ENCODE data around the gene ZNF664.

The ZNF664 gene

GRCh38 chr12:124053851-124054250 lies 80.8 kb downstream of the ZNF664 start:
- Histone ChIP-seq H3K9ac (ENCODE audit: low read depth, low read length) (no peak overlapping the region), H3K4me3 (ENCODE audit: low read length) (no peak overlapping the region), H3K4me1 (ENCODE audit: insufficient read depth, low read length) (no peaks in the 10 kb centered on the region), H3K9me3 (ENCODE audit: insufficient read depth, low read depth, low read length) (peaks cover 2% of the 10 kb centered on the region; the same call in 1 of the 2 replicates), H3K36me3 (ENCODE audit: insufficient read depth, low read length) (no peaks in the 10 kb centered on the region), H3K27me3 (ENCODE audit: insufficient read depth, low read length) (no peaks in the 10 kb centered on the region), H3K27ac (ENCODE audit: low read depth, low read length) (no peak overlapping the region)
- WGBS, result 24% methylated on average over 9 of the region's 10 CpGs

- Histone ChIP-seq H3K9ac (ENCODE audit: low read depth, low read length) (no peak overlapping the region), H3K4me3 (ENCODE audit: low read length) (no peak overlapping the region), H3K27me3 (ENCODE audit: insufficient read depth, low read length) (no peaks in the 10 kb centered on the region), H3K27ac (ENCODE audit: low read depth, low read length) (no peak overlapping the region), H3K9me3 (ENCODE audit: insufficient read depth, low read depth, low read length) (no peaks in the 10 kb centered on the region), H3K4me1 (ENCODE audit: insufficient read depth, low read length) (no peaks in the 10 kb centered on the region), H3K36me3 (ENCODE audit: insufficient read depth, low read length) (no peaks in the 10 kb centered on the region)
- WGBS, result no CpG with 5 or more reads among the region's 1 CpG
Measured at GRCh38 chr12:124055066-124055465, 82.1 kb downstream of the ZNF664 start.

GRCh38 chr12:124057691-124058090 lies 84.7 kb downstream of the ZNF664 start:
- 93% methylated on average over 2 of the region's 2 CpGs for WGBS
- Histone ChIP-seq H3K4me1 (ENCODE audit: insufficient read depth, low read length) (no peaks in the 10 kb centered on the region), H3K9ac (ENCODE audit: low read depth, low read length) (no peak overlapping the region), H3K27ac (ENCODE audit: low read depth, low read length) (no peak overlapping the region), H3K27me3 (ENCODE audit: insufficient read depth, low read length) (no peaks in the 10 kb centered on the region), H3K4me3 (ENCODE audit: low read length) (no peak overlapping the region), H3K36me3 (ENCODE audit: insufficient read depth, low read length) (no peaks in the 10 kb centered on the region), H3K9me3 (ENCODE audit: insufficient read depth, low read depth, low read length) (no peaks in the 10 kb centered on the region)

GRCh38 chr12:124059752-124060151 lies 86.7 kb downstream of the ZNF664 start:
- Histone ChIP-seq H3K4me1 (ENCODE audit: insufficient read depth, low read length) (no peaks in the 10 kb centered on the region), H3K4me3 (ENCODE audit: low read length) (no peak overlapping the region), H3K9ac (ENCODE audit: low read depth, low read length) (no peak overlapping the region), H3K27me3 (ENCODE audit: insufficient read depth, low read length) (no peaks in the 10 kb centered on the region), H3K9me3 (ENCODE audit: insufficient read depth, low read depth, low read length) (no peaks in the 10 kb centered on the region), H3K36me3 (ENCODE audit: insufficient read depth, low read length) (no peaks in the 10 kb centered on the region), H3K27ac (ENCODE audit: low read depth, low read length) (no peak overlapping the region)
- 94% methylated on average over 3 of the region's 3 CpGs for WGBS
